Measurements from ENCODE around the gene C1orf94. TPM values are rescaled to one million over a fixed set of nuclear protein-coding genes. Genes with fewer than 3 reads are reported as not detected.

C1orf94 gene
- not detected in 2 replicates for total RNA-seq

GRCh38 chr1:34176830-34177603 is at the start of gene C1orf94:
Gene C1orf94, plus strand, starts transcription at chr1:34176907. Its CDS starts 883 bp downstream, at chr1:34177790.

GRCh38 chr1:34164771-34165391 is 11.8 kb upstream of the C1orf94 start, which contains the start of gene CSMD2:
Gene CSMD2, minus strand, starts transcription at chr1:34165230. Its CDS starts 133 bp downstream, at chr1:34165097.

Other genes starting within 250 kb of the C1orf94 start
- gene CSMD2, start 11.7 kb upstream of the C1orf94 start, total RNA-seq: 0.19 TPM in 1 of 2 replicates, not detected in the other

All from vein endothelial cell (primary cell).